ENCODE results near the gene GPSM1.

DNA sequence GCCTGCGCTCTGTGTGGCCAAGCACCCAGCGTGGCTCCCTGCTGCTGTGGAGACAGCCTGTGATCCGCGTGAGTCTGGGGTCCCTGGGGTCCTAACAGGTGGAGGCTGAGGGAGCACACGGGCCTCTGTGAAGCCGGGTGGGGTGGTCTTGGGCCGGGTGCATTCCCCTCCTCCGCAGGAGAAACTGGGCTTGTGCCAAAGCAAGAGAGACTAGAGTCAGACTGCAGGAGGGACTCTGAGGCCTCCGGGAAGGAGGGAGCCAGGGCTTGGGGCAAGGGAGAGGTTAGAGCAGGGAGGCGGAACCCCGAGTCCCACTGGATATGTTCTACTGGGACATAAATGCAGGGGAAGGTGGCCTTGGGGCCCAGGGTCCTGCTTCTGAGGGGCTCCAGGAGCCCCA lies 25.7 kb downstream of the GPSM1 start:
- TF ChIP-seq RAD21 (IDR thresholded peaks at IDR 0.05; ENCODE audit: low read length) (no peak), POLR2AphosphoS5 (IDR thresholded peaks at IDR 0.05; ENCODE audit: low read depth, low read length) (no peak), ELF1 (IDR thresholded peaks at IDR 0.05) (no peak), GABPA (IDR thresholded peaks at IDR 0.05; ENCODE audit: low read depth) (no peak), EP300 (IDR thresholded peaks at IDR 0.05; ENCODE audit: borderline replicate concordance in 1 of 2, low read depth in 1 of 2, low read length in 1 of 2) (no peak), FOXM1 (IDR thresholded peaks at IDR 0.05; ENCODE audit: low read depth) (no peak), FOXJ3 (CRISPR knock-in tag; IDR thresholded peaks at IDR 0.05) (no peak), YY1 (IDR thresholded peaks at IDR 0.05; ENCODE audit: low read depth) (no peak)
- TF ChIP-seq, protein P1, sequence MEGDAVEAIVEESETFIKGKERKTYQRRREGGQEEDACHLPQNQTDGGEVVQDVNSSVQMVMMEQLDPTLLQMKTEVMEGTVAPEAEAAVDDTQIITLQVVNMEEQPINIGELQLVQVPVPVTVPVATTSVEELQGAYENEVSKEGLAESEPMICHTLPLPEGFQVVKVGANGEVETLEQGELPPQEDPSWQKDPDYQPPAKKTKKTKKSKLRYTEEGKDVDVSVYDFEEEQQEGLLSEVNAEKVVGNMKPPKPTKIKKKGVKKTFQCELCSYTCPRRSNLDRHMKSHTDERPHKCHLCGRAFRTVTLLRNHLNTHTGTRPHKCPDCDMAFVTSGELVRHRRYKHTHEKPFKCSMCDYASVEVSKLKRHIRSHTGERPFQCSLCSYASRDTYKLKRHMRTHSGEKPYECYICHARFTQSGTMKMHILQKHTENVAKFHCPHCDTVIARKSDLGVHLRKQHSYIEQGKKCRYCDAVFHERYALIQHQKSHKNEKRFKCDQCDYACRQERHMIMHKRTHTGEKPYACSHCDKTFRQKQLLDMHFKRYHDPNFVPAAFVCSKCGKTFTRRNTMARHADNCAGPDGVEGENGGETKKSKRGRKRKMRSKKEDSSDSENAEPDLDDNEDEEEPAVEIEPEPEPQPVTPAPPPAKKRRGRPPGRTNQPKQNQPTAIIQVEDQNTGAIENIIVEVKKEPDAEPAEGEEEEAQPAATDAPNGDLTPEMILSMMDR (IDR thresholded peaks at IDR 0.05), result no peak
- TF ChIP-seq, protein P2, sequence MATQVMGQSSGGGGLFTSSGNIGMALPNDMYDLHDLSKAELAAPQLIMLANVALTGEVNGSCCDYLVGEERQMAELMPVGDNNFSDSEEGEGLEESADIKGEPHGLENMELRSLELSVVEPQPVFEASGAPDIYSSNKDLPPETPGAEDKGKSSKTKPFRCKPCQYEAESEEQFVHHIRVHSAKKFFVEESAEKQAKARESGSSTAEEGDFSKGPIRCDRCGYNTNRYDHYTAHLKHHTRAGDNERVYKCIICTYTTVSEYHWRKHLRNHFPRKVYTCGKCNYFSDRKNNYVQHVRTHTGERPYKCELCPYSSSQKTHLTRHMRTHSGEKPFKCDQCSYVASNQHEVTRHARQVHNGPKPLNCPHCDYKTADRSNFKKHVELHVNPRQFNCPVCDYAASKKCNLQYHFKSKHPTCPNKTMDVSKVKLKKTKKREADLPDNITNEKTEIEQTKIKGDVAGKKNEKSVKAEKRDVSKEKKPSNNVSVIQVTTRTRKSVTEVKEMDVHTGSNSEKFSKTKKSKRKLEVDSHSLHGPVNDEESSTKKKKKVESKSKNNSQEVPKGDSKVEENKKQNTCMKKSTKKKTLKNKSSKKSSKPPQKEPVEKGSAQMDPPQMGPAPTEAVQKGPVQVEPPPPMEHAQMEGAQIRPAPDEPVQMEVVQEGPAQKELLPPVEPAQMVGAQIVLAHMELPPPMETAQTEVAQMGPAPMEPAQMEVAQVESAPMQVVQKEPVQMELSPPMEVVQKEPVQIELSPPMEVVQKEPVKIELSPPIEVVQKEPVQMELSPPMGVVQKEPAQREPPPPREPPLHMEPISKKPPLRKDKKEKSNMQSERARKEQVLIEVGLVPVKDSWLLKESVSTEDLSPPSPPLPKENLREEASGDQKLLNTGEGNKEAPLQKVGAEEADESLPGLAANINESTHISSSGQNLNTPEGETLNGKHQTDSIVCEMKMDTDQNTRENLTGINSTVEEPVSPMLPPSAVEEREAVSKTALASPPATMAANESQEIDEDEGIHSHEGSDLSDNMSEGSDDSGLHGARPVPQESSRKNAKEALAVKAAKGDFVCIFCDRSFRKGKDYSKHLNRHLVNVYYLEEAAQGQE (IDR thresholded peaks at IDR 0.05; ENCODE audit: low read depth, low read length), result no peak
- TF ChIP-seq, protein P3, sequence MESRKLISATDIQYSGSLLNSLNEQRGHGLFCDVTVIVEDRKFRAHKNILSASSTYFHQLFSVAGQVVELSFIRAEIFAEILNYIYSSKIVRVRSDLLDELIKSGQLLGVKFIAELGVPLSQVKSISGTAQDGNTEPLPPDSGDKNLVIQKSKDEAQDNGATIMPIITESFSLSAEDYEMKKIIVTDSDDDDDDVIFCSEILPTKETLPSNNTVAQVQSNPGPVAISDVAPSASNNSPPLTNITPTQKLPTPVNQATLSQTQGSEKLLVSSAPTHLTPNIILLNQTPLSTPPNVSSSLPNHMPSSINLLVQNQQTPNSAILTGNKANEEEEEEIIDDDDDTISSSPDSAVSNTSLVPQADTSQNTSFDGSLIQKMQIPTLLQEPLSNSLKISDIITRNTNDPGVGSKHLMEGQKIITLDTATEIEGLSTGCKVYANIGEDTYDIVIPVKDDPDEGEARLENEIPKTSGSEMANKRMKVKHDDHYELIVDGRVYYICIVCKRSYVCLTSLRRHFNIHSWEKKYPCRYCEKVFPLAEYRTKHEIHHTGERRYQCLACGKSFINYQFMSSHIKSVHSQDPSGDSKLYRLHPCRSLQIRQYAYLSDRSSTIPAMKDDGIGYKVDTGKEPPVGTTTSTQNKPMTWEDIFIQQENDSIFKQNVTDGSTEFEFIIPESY (IDR thresholded peaks at IDR 0.05; ENCODE audit: borderline replicate concordance, low read depth), result no peak
- TF ChIP-seq, protein P4, sequence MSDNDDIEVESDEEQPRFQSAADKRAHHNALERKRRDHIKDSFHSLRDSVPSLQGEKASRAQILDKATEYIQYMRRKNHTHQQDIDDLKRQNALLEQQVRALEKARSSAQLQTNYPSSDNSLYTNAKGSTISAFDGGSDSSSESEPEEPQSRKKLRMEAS (IDR thresholded peaks at IDR 0.05; ENCODE audit: low read depth), result no peak

Data from SK-N-SH (cell line).